BLaER1 (cell line): ENCODE data around the gene MTLN.
"Not testable (repeated sequence)": the region's sequence is repeated elsewhere in the genome, so short reads cannot be mapped to it uniquely, and the experiment has no call there.

Source experiments
- H3K27ac ChIP-seq: shearing (Covaris generic); formaldehyde crosslinking; 2 replicates; pipeline ENCODE4 v1.8.1; 2022
- H3K27me3 ChIP-seq: shearing (Covaris generic); formaldehyde crosslinking; 2 replicates; pipeline ENCODE4 v1.8.1; 2022
- H3K36me3 ChIP-seq: shearing (Covaris generic); formaldehyde crosslinking; 2 replicates; pipeline ENCODE4 v1.8.1; 2022
- H3K4me1 ChIP-seq: shearing (Covaris generic); formaldehyde crosslinking; 2 replicates; pipeline ENCODE4 v1.8.1; 2022
- H3K4me2 ChIP-seq: shearing (Covaris generic); formaldehyde crosslinking; 2 replicates; pipeline ENCODE4 v1.8.1; 2022
- H3K4me3 ChIP-seq: shearing (Covaris generic); formaldehyde crosslinking; 2 replicates; pipeline ENCODE4 v1.8.1; 2022
- H3K9ac ChIP-seq: shearing (Covaris generic); formaldehyde crosslinking; 2 replicates; pipeline ENCODE4 v1.8.1; 2022
- H3K9me3 ChIP-seq: shearing (Covaris generic); formaldehyde crosslinking; 2 replicates; pipeline ENCODE4 v1.8.1; 2022
- H4K20me1 ChIP-seq: shearing (Covaris generic); formaldehyde crosslinking; 2 replicates; pipeline ENCODE4 v1.8.1; 2022
- Cebpa-rat ChIP-seq: shearing (Covaris generic); IDR thresholded peaks from 2 replicates; pipeline ENCODE4 v1.8.1; 2022

MTLN gene

DNA sequence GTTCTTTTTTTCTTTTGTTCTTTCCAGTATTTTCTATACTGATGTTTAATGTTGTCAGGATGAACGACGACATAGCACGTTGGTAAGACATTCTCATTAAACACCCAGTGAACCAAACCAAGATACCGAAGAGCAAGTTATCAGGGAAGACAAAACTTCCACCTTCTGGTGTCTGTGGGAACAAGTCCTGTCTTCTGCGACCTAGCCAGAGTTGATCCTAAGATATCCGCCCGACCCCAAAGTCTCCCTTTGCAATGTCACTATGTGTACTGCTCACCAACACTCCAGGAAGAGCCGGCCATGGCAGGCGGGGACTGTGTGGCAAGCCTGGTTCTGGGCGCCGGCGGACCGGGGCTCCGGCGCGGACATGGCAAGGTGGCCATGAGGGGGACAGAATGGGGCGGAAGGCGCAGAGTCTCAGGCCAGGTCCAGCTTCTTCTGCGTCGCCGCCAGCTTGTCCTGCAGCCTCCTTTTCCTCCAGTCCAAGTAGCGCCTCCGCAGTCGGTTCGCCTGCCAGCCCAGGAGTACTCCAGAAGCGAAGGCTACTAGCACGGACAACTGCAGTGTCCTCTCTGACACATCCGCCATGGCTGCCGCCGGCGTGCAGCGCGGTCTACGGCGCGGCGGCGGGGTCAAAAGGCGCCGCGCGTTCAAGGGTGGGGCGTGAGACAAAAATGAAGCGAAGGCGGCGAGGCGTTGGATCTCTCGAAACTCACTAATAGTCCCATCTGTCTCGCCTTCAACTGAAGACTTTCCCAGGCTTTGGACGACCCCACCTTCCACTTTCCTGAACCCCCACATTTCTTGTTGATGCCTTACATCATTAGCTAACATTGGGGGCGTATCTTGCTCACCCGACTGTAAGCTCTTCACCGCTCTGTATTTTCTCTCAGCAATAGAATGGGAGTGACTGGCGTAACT, at the start of gene MTLN:
Gene MTLN, minus strand, starts transcription at position 610 of the 921 bp plus-strand sequence. Its CDS starts 22 bp downstream, at position 588.
- Histone ChIP-seq H3K27ac (peak within 1 kb of the TSS; percentile 86), H3K4me3 (peak within 1 kb of the TSS; percentile 90), H3K9me3 (peaks cover 12% of the 10 kb centered on the region), H3K36me3 (peaks cover 32% of the 10 kb centered on the region), H3K27me3 (no peaks in the 10 kb centered on the region), H3K4me2 (peak within 1 kb of the TSS; percentile 88), H3K9ac (peak within 1 kb of the TSS; percentile 87), H3K4me1 (peaks cover 13% of the 10 kb centered on the region), H4K20me1 (no peaks in the 10 kb centered on the region)
- TF ChIP-seq Cebpa-rat = no peak

GRCh38 chr2:110261910-110262309, 49.6 kb upstream of the MTLN start:
- H3K4me2 ChIP-seq, H3K9ac ChIP-seq, H3K27me3 ChIP-seq, H3K36me3 ChIP-seq, H3K4me3 ChIP-seq, H3K27ac ChIP-seq, H3K9me3 ChIP-seq, H3K4me1 ChIP-seq, H4K20me1 ChIP-seq: not testable (repeated sequence)

GRCh38 chr2:110248081-110248795, 35.9 kb upstream of the MTLN start:
- H3K4me2 ChIP-seq, H3K9me3 ChIP-seq, H3K9ac ChIP-seq, H3K27me3 ChIP-seq, H3K36me3 ChIP-seq, H3K4me3 ChIP-seq, H3K4me1 ChIP-seq, H3K27ac ChIP-seq, H4K20me1 ChIP-seq: not testable (repeated sequence)

- H3K4me1 ChIP-seq, H3K27ac ChIP-seq: not testable (repeated sequence)
These were observed 33.4 kb upstream of the MTLN start for GRCh38 chr2:110245488-110246435.

DNA sequence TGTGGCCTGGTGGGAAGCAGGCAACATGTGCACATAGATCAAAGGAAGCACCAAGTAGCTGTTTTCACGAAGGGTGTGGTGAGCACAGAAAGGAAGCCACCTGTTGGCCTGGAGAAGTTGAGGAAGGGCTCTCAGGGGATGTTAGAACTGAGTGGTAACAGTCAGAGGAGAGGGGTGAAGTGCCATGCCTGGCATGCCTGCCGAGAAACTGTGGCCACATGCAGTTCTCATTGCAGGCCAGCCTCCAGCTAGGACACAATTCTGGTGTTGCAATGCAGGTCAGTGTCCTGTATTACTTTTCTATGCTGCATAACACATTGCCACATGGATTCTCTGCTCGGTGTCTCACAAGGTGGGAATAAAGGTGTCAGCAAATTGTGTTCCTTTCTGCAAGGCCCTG, 30.9 kb upstream of the MTLN start:
- not testable (repeated sequence) for H3K4me3 ChIP-seq, H3K27me3 ChIP-seq, H3K4me1 ChIP-seq, H3K27ac ChIP-seq, H4K20me1 ChIP-seq, H3K4me2 ChIP-seq, H3K9me3 ChIP-seq, H3K36me3 ChIP-seq, H3K9ac ChIP-seq

More at GRCh38 chr2:110245488-110246435, 33.4 kb upstream of the MTLN start:
- not testable (repeated sequence) for H3K9ac ChIP-seq, H4K20me1 ChIP-seq, H3K9me3 ChIP-seq, H3K36me3 ChIP-seq, H3K4me2 ChIP-seq, H3K27me3 ChIP-seq, H3K4me3 ChIP-seq

DNA sequence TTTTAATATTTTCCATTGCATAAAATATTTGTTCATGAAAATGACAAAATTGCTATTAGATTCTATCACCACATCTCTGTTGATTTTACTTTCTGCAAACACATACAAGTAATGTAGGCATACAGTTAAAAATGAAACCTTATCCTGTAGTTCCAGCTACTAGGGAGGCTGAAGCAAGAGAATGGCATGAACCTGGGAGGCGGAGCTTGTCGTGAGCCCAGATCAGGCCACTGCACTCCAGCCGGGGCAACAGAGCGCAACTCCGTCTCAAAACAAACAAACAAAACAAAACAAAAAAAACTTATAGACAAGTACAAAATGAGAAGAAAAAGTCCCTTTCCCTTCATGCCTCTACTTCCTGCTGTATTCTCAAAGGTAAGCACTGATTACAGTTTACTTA, 22.2 kb upstream of the MTLN start:
- H3K36me3 ChIP-seq, H4K20me1 ChIP-seq, H3K9ac ChIP-seq, H3K27ac ChIP-seq, H3K27me3 ChIP-seq, H3K4me1 ChIP-seq, H3K9me3 ChIP-seq, H3K4me3 ChIP-seq, H3K4me2 ChIP-seq: not testable (repeated sequence)

DNA sequence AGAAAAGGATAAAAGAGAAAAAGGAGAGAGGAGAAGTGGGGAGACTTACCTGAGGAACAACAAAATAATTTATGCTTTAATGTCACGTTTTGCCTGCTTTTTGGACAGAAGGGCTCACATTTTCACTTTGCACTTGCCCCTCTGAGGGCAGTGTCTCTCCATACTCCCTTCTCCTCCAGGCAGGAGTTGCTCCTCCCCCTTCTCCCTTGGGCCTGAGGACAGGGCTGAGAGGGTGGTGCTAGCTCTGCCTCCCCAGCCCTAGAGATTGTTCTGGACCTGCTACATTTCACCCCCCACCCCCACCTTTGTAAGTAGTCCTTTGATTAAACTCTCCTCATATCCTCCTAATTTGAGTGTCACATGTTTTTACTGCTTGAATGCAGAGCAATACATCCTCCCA, 17.5 kb upstream of the MTLN start:
- H3K4me3 ChIP-seq, H3K36me3 ChIP-seq, H3K27ac ChIP-seq: not testable (repeated sequence)

DNA sequence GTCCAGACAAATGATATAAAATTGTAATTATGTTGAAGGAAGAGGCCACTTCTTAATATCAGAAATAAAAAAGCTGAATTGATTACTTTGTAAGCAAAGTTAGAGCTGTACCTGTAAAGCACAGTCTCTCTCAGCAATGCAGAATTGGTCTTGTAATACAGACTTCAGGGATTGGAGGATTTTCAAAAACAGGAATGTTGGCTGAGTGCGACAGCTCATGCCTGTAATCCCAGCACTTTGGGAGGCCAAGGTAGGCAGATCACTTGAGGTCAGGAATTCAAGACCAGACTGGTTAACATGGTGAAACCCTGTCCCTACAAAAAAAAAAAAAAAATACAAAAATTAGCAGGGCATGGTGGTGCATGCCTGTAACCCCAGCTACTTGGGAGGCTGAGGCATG, 10.3 kb upstream of the MTLN start:
- H3K9me3 ChIP-seq, H3K27ac ChIP-seq, H3K4me2 ChIP-seq, H3K4me3 ChIP-seq, H3K9ac ChIP-seq, H4K20me1 ChIP-seq, H3K4me1 ChIP-seq, H3K27me3 ChIP-seq, H3K36me3 ChIP-seq: not testable (repeated sequence)

More for the DNA sequence above, 17.5 kb upstream of the MTLN start:
- H4K20me1 ChIP-seq, H3K9ac ChIP-seq, H3K4me1 ChIP-seq, H3K4me2 ChIP-seq, H3K9me3 ChIP-seq, H3K27me3 ChIP-seq: not testable (repeated sequence)

DNA sequence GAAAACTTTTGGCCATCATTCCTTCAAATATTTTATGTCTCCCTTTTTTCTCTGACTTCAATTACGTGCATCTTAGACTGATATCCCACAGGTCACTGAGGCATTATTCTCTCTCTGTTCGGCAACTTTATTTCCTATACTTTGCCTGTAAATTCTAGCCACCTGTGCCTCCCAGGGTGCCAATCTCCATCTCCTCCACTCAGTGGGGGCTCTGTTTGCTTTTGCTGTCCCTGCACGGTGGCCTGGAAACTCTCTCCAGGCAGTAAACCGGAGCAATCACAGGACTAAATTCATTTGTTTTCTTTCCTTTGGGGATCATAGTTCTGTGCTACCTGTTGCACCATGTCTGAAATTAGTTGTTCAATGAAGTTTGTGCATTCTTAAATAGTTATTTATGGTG, 9.6 kb upstream of the MTLN start:
- no peaks in the 10 kb centered on the region for H4K20me1 ChIP-seq
- H3K27me3 ChIP-seq = no peaks in the 10 kb centered on the region
- H3K9me3 ChIP-seq = no peaks in the 10 kb centered on the region
- H3K4me3 ChIP-seq = no peak overlapping the region
- H3K4me2 ChIP-seq = no peak overlapping the region
- H3K36me3 ChIP-seq = no peaks in the 10 kb centered on the region
- no peak overlapping the region for H3K27ac ChIP-seq
- no peaks in the 10 kb centered on the region for H3K4me1 ChIP-seq
- H3K9ac ChIP-seq = no peak overlapping the region
- no peak for TF ChIP-seq Cebpa-rat

DNA sequence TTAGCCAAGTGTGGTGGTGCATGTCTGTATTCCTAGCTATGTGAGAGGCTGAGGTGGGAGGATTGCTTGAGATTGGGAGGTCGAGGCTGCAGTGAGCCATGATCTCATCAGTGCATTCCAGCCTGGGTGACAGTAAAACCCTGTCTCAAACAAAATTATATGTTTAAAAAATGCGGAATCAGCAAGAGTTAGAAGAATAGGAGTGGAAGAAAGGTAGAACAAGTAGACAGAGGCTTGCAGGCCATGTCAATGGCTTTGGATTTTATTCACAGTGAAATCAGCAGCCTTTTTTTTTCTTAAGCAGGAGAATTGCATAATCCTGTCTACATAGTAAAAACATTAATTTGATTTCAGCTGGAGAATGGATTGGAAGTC, 7.8 kb upstream of the MTLN start:
- H3K9ac ChIP-seq = no peak overlapping the region

More for the DNA sequence above, 7.8 kb upstream of the MTLN start:
- no peaks in the 10 kb centered on the region for H3K4me1 ChIP-seq
- no peak overlapping the region for H3K27ac ChIP-seq
- H3K9me3 ChIP-seq = no peaks in the 10 kb centered on the region
- no peak overlapping the region for H3K4me3 ChIP-seq
- H3K36me3 ChIP-seq = no peaks in the 10 kb centered on the region
- no peak for TF ChIP-seq Cebpa-rat
- no peak overlapping the region for H3K4me2 ChIP-seq
- H3K27me3 ChIP-seq = no peaks in the 10 kb centered on the region
- H4K20me1 ChIP-seq = no peaks in the 10 kb centered on the region
